ENCODE data around the gene CDK5R1. TPM values are rescaled to one million over a fixed set of nuclear protein-coding genes. Genes with fewer than 3 reads are reported as not detected.
A peak's percentile ranks its signal among the peaks of the same experiment; 100 is the strongest.

Gene CDK5R1
- total and polyA plus RNA-seq, 4 donors: 19.6 to 129 (median 87.8) TPM

- 7% methylated on average over 6 of the region's 7 CpGs for WGBS (ENCODE audit: insufficient coverage)
- peaks cover 45% of the 10 kb centered on the region for H3K4me1 ChIP-seq (ENCODE audit: control insufficient read depth, insufficient read depth, low read length)
- no peaks in the 10 kb centered on the region for H3K27me3 ChIP-seq (ENCODE audit: control insufficient read depth, insufficient read depth, low read length)
- peaks cover 46% of the 10 kb centered on the region for H3K36me3 ChIP-seq (ENCODE audit: control insufficient read depth, insufficient read depth, low read length)
- H3K9me3 ChIP-seq (ENCODE audit: control insufficient read depth, insufficient read depth, low read length): no peaks in the 10 kb centered on the region
- DNase-seq (ENCODE audit: low read depth in 4 of 6, low spot score in 6 of 6): peak; percentile 57 to 97 (median 82)
- H3K4me3 ChIP-seq (ENCODE audit: low read depth, low read length): peak overlapping the region; percentile 0
- H3K27ac ChIP-seq (ENCODE audit: low read depth, low read length): peak overlapping the region; percentile 94
Measured at GRCh38 chr17:32483451-32484019, 3.3 kb upstream of the CDK5R1 start.

- no peaks in the 10 kb centered on the region for H3K9me3 ChIP-seq (ENCODE audit: control insufficient read depth, insufficient read depth, low read length)
- 56% methylated on average over 4 of the region's 4 CpGs for WGBS (ENCODE audit: insufficient coverage)
- no peak for DNase-seq (ENCODE audit: low read depth in 4 of 6, low spot score in 6 of 6)
- H3K4me3 ChIP-seq (ENCODE audit: low read depth, low read length): no peak overlapping the region
- peaks cover 48% of the 10 kb centered on the region for H3K36me3 ChIP-seq (ENCODE audit: control insufficient read depth, insufficient read depth, low read length)
- peak overlapping the region; percentile 94 for H3K27ac ChIP-seq (ENCODE audit: low read depth, low read length)
- H3K27me3 ChIP-seq (ENCODE audit: control insufficient read depth, insufficient read depth, low read length): no peaks in the 10 kb centered on the region
- H3K4me1 ChIP-seq (ENCODE audit: control insufficient read depth, insufficient read depth, low read length): peaks cover 50% of the 10 kb centered on the region
Measured at GRCh38 chr17:32484041-32484461, 2.7 kb upstream of the CDK5R1 start.

GRCh38 chr17:32484628-32485027, 2.2 kb upstream of the CDK5R1 start:
- Histone ChIP-seq H3K27ac (ENCODE audit: low read depth, low read length) (no peak overlapping the region), H3K27me3 (ENCODE audit: control insufficient read depth, insufficient read depth, low read length) (no peaks in the 10 kb centered on the region), H3K36me3 (ENCODE audit: control insufficient read depth, insufficient read depth, low read length) (peaks cover 48% of the 10 kb centered on the region), H3K4me3 (ENCODE audit: low read depth, low read length) (no peak overlapping the region), H3K9me3 (ENCODE audit: control insufficient read depth, insufficient read depth, low read length) (no peaks in the 10 kb centered on the region), H3K4me1 (ENCODE audit: control insufficient read depth, insufficient read depth, low read length) (peaks cover 56% of the 10 kb centered on the region)
- peak in 1 of 6 donors; percentile 42 for DNase-seq (ENCODE audit: low read depth in 4 of 6, low spot score in 6 of 6)
- WGBS (ENCODE audit: insufficient coverage): 87% methylated on average over 5 of the region's 11 CpGs

GRCh38 chr17:32485261-32486110, 1.3 kb upstream of the CDK5R1 start:
- WGBS (ENCODE audit: insufficient coverage): 77% methylated on average over 8 of the region's 12 CpGs
- Histone ChIP-seq H3K4me3 (ENCODE audit: low read depth, low read length) (peak overlapping the region; percentile 50), H3K27me3 (ENCODE audit: control insufficient read depth, insufficient read depth, low read length) (no peaks in the 10 kb centered on the region), H3K36me3 (ENCODE audit: control insufficient read depth, insufficient read depth, low read length) (peaks cover 47% of the 10 kb centered on the region), H3K27ac (ENCODE audit: low read depth, low read length) (peak overlapping the region; percentile 86), H3K4me1 (ENCODE audit: control insufficient read depth, insufficient read depth, low read length) (peaks cover 62% of the 10 kb centered on the region), H3K9me3 (ENCODE audit: control insufficient read depth, insufficient read depth, low read length) (no peaks in the 10 kb centered on the region)
- peak in 2 of 6 donors; percentile 20 to 24 for DNase-seq (ENCODE audit: low read depth in 4 of 6, low spot score in 6 of 6)

GRCh38 chr17:32486111-32486700, 587 bp upstream of the CDK5R1 start:
- peaks cover 42% of the 10 kb centered on the region for H3K36me3 ChIP-seq (ENCODE audit: control insufficient read depth, insufficient read depth, low read length)
- no peaks in the 10 kb centered on the region for H3K9me3 ChIP-seq (ENCODE audit: control insufficient read depth, insufficient read depth, low read length)
- peaks cover 63% of the 10 kb centered on the region for H3K4me1 ChIP-seq (ENCODE audit: control insufficient read depth, insufficient read depth, low read length)
- WGBS (ENCODE audit: insufficient coverage): 3% methylated on average over 72 of the region's 72 CpGs
- no peaks in the 10 kb centered on the region for H3K27me3 ChIP-seq (ENCODE audit: control insufficient read depth, insufficient read depth, low read length)
- H3K4me3 ChIP-seq (ENCODE audit: low read depth, low read length): peak overlapping the region; percentile 50
- DNase-seq (ENCODE audit: low read depth in 4 of 6, low spot score in 6 of 6): peak in 5 of 6 donors; percentile 76 to 97 (median 85)
- peak overlapping the region; percentile 86 for H3K27ac ChIP-seq (ENCODE audit: low read depth, low read length)

- H3K27me3 ChIP-seq (ENCODE audit: control insufficient read depth, insufficient read depth, low read length): no peaks in the 10 kb centered on the region
- 9% methylated on average over 59 of the region's 59 CpGs for WGBS (ENCODE audit: insufficient coverage)
- peak overlapping the region; percentile 52 for H3K4me3 ChIP-seq (ENCODE audit: low read depth, low read length)
- H3K4me1 ChIP-seq (ENCODE audit: control insufficient read depth, insufficient read depth, low read length): peaks cover 72% of the 10 kb centered on the region
- no peaks in the 10 kb centered on the region for H3K9me3 ChIP-seq (ENCODE audit: control insufficient read depth, insufficient read depth, low read length)
- peaks cover 43% of the 10 kb centered on the region for H3K36me3 ChIP-seq (ENCODE audit: control insufficient read depth, insufficient read depth, low read length)
- peak overlapping the region; percentile 57 for H3K27ac ChIP-seq (ENCODE audit: low read depth, low read length)
- peak in 2 of 6 donors; percentile 71 to 81 for DNase-seq (ENCODE audit: low read depth in 4 of 6, low spot score in 6 of 6)
Measured at GRCh38 chr17:32487473-32488176, 832 bp downstream of the CDK5R1 start.

GRCh38 chr17:32488177-32488542, 1.4 kb downstream of the CDK5R1 start:
- Histone ChIP-seq H3K27me3 (ENCODE audit: control insufficient read depth, insufficient read depth, low read length) (no peaks in the 10 kb centered on the region), H3K27ac (ENCODE audit: low read depth, low read length) (no peak overlapping the region), H3K4me3 (ENCODE audit: low read depth, low read length) (peak overlapping the region; percentile 52), H3K9me3 (ENCODE audit: control insufficient read depth, insufficient read depth, low read length) (no peaks in the 10 kb centered on the region), H3K36me3 (ENCODE audit: control insufficient read depth, insufficient read depth, low read length) (peaks cover 44% of the 10 kb centered on the region), H3K4me1 (ENCODE audit: control insufficient read depth, insufficient read depth, low read length) (peaks cover 70% of the 10 kb centered on the region)
- DNase-seq (ENCODE audit: low read depth in 4 of 6, low spot score in 6 of 6): peak in 1 of 6 donors; percentile 45
- 47% methylated on average over 12 of the region's 16 CpGs for WGBS (ENCODE audit: insufficient coverage)

GRCh38 chr17:32488604-32489180, 1.9 kb downstream of the CDK5R1 start:
- H3K36me3 ChIP-seq (ENCODE audit: control insufficient read depth, insufficient read depth, low read length): peaks cover 46% of the 10 kb centered on the region
- peaks cover 70% of the 10 kb centered on the region for H3K4me1 ChIP-seq (ENCODE audit: control insufficient read depth, insufficient read depth, low read length)
- H3K27me3 ChIP-seq (ENCODE audit: control insufficient read depth, insufficient read depth, low read length): no peaks in the 10 kb centered on the region
- no peak overlapping the region for H3K27ac ChIP-seq (ENCODE audit: low read depth, low read length)
- H3K9me3 ChIP-seq (ENCODE audit: control insufficient read depth, insufficient read depth, low read length): no peaks in the 10 kb centered on the region
- peak overlapping the region; percentile 52 for H3K4me3 ChIP-seq (ENCODE audit: low read depth, low read length)
- 68% methylated on average over 6 of the region's 13 CpGs for WGBS (ENCODE audit: insufficient coverage)
- peak in 1 of 6 donors; percentile 26 for DNase-seq (ENCODE audit: low read depth in 4 of 6, low spot score in 6 of 6)

All from spinal cord (tissue), 10 donors.